LHCN-M2 (cell line): ENCODE data around the gene CLMN. TPM values are rescaled to one million over a fixed set of nuclear protein-coding genes. Genes with fewer than 3 reads are reported as not detected.

Experiments used
- DNase-seq: peaks from one replicate; pipeline ENCODE4 v3.0.0-alpha.2; 2012; ENCODE audit warnings: low read depth
- total RNA-seq: library from RNA; depleted of rRNA; stranded (reverse); fragments of >200 nt; gene quantifications from 2 replicates; pipeline ENCODE4 v1.2.3, GENCODE V29; 2014

Gene CLMN
- total RNA-seq, 1 experiment from 2014 or later: 3.6 TPM

GRCh38 chr14:95174184-95174792, 145.4 kb downstream of the CLMN start:
- no peak for DNase-seq

- DNase-seq: no peak
Observed at GRCh38 chr14:95173518-95173917, 146.2 kb downstream of the CLMN start.

- DNase-seq: no peak
Observed at GRCh38 chr14:95167177-95167576, 152.5 kb downstream of the CLMN start.

- DNase-seq: no peak
Observed at GRCh38 chr14:95165517-95165916, 154.2 kb downstream of the CLMN start.

- DNase-seq: no peak
Observed at GRCh38 chr14:95164506-95164905, 155.2 kb downstream of the CLMN start.

DNA sequence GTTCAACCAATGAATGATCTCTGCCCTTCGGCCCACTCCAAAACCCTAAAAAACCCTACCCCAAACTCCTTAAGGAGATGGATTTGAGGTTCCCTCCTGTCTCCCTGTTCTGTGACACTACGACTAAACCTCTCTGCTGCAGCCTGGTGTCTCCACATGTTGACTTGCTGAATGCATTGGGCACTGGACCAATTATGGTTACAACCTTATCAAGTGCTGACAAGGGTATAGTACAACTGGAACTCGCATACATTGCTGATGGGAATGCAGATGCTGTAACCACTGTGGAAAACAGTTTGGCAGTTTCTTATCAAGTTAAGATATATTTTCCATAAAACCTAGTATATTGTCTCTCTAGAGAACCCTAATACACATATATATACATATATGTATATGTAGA, 156.0 kb downstream of the CLMN start:
- no peak for DNase-seq

DNA sequence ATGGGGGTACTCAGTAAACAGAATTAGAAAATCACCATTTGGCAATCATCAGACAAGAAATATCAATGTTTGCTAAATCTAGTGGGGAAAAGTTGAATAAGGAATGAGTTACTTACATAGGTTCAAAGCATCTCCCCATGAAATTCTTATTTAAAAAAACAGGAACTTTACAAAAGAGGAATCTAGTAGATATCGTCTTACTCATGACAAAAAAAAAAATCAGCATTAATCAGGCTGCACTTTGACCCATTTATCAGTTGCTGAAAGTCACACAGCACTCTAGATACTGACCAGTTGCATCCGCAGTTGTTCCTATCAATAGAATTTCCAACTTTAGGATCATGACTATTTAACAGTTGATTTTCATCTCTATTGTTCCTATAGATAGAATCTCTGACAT, 156.6 kb downstream of the CLMN start:
- no peak for DNase-seq

- DNase-seq: no peak
Observed at GRCh38 chr14:95162641-95163040, 157.1 kb downstream of the CLMN start.

DNA sequence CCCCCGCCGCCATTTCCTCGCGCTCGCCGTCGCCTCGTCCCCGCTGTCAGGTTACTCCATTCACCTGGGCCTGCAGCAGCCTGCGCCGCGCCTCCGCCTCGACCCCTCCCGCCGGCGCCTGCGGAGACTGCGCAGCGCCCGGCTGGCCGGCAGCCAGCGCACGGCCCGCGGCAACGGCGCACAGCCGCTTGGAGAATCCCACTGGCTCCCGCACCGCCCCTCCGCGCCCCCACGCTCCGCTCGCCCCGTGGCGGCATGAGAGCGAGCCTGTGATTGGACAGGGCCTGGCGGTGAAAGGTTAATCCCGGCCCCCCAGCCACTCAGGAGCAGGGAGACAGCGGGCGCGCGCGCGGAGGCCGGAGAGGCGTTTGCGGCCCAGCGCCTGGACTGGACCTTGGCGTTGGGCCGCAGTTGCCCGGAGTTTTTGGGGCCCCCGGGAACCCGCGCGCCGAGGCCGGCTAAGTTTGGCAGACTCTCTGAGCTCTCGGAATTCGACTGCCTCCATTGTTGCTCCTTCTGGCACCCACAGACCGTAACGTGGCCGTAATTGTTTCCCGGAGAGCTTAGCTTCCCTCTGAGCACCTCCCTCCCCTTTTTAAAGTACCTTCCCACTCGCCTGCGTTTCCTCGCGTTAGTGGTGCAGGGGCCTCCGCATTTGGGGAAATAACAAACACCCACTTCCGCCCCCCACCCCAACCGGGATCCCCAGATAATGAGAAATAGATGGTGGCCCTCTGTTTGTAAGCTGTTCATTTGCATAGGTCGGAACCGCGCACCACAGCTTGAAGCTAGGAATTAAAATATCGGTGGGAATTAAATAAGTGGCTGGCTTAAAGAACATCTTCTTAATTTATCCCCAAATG, 162.2 kb downstream of the CLMN start, which contains the start of gene DICER1:
TSS of gene DICER1 (minus strand) at position 203 of the 863 bp plus-strand sequence. CDS start 24,071 bp downstream, outside the sequence.
- DNase-seq: peak; percentile 89

- no peak for DNase-seq
Observed at GRCh38 chr14:95157048-95157326, 162.7 kb downstream of the CLMN start.

GRCh38 chr14:95156161-95157047, 163.3 kb downstream of the CLMN start:
- DNase-seq: peak; percentile 22

DNA sequence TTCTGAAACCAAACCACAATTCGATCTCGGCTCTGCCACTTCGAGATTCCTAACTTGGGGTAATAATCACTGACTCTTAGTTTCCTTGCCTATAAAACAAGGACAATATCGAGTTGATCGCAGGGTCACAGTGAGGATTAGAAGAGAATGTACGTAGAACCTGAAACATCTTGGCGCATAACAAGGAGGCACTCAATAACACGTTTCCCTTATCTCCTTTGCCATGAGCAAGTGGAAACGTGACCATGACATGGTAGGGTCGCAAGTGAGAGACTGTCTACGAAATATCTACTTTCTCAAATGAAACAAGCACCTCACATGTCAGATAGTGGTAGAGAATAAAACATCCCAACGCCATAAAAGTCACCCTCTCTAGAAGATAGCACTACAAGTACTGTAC, 164.7 kb downstream of the CLMN start:
- DNase-seq: no peak

DNA sequence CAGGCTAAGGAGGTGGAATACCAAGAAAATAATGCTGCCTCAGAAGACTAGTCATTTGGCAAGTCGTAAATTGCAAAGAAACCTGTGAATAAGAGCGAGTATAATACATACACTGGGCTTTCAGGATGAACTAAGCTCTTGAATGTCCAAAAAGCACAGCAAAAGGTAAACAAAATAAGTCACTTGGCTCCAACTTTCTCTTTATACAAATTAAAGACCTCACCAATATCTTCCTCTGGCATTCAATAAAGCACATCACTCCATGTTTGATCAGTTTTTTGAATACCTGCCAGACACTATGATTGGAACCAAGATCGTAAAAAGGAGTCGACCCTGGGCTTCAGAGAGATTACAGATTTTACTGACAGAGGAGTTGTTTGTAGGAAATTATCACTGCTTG, 165.8 kb downstream of the CLMN start:
- no peak for DNase-seq

GRCh38 chr14:95151561-95151960, 168.1 kb downstream of the CLMN start:
- DNase-seq: no peak

DNA sequence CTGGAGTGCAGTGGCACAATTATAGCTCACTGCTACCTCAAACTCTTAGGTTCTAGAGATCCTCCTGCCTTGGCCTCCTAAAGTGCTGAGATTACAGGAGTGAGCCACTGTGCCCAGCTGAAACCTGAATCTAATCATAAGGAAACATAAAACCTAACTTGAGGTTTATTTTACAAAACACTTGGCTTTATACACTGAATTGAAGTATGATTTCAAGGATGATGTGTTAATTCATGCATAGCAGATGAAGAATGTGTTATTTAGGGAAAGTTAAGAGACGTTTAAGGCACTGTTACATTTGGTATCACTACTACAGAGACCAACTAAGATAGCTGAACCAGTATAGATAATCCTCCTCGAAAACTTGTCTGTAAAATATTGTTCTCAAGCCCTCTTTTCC, 168.8 kb downstream of the CLMN start:
- DNase-seq: no peak

DNA sequence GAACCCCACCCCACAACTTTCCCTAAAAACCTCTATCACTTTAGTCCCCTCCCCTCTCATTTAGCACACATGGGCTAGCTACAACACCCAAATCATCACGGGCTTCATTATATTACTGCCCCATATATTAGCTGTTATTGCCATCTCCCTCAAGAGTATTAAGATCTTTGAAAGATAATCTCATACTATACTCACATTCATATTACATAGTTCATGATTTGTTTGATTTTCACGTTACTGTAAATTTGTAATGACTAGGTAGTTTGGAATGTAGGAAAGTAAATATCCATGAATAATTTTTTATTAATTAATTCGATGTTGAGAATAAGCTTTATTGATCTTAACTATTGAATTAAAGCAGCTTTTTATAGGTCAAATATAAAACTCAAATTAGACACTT, 170.3 kb downstream of the CLMN start:
- no peak for DNase-seq

DNA sequence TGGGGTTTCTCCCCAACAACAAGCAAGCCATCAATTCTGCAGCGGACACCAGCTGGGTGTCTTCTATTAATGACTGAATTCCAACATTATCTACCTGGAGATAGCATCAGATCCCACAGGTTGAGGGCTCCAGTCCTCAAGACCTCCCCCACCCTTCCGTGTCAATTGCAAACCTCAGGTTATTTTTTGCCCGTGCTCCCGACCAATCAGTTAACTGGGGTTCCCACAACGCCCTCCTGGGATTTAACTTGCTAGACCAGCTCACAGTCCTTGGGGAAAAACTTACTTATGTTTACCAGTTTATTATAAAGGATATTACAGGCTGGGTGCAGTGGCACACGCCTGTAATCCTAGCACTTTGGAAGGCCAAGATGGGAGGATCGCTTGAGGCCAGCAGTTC, 172.1 kb downstream of the CLMN start:
- DNase-seq: no peak

- no peak for DNase-seq
Observed at GRCh38 chr14:95146079-95146771, 173.5 kb downstream of the CLMN start.

- no peak for DNase-seq
Observed at GRCh38 chr14:95144849-95145248, 174.9 kb downstream of the CLMN start.

- no peak for DNase-seq
Observed at GRCh38 chr14:95143808-95144620, 175.7 kb downstream of the CLMN start.

- DNase-seq: no peak
Observed at GRCh38 chr14:95142208-95142607, 177.5 kb downstream of the CLMN start.
